ENCODE data around the gene WIZ. TPM values are rescaled to one million over a fixed set of nuclear protein-coding genes. Genes with fewer than 3 reads are reported as not detected.
"Not testable (repeated sequence)": the region's sequence is repeated elsewhere in the genome, so short reads cannot be mapped to it uniquely, and the experiment has no call there.

The WIZ gene
- total RNA-seq, 2 experiments from 2014 or later: 21.2 to 22.6 TPM

- intact Hi-C loops (cut with DNase I, micrococcal nuclease): no loop called here
- POLR2A ChIA-PET: no interaction called here
- H3K36me3 Mint-ChIP-seq (ENCODE audit: low read depth): no peaks in the 10 kb centered on the region
- H3K27me3 Mint-ChIP-seq: no peaks in the 10 kb centered on the region
- no peak overlapping the region for H3K27ac Mint-ChIP-seq
- no peaks in the 10 kb centered on the region for H3K9me3 Mint-ChIP-seq (ENCODE audit: low read depth)
- ATAC-seq: no peak
- peaks cover 29% of the 10 kb centered on the region for H3K4me1 Mint-ChIP-seq
- CTCF ChIA-PET: interaction anchor here (0.6 kb wide), 1 partner anchor 363 kb away, joined by 3 read pairs; no protein-coding TSS in a partner anchor
- no peak for DNase-seq
- H3K4me3 Mint-ChIP-seq: no peak overlapping the region
Measured at GRCh38 chr19:15476325-15476724, 26.6 kb upstream of the WIZ start.

GRCh38 chr19:15475611-15476010, 25.9 kb upstream of the WIZ start:
- H3K4me1 Mint-ChIP-seq: peaks cover 29% of the 10 kb centered on the region
- DNase-seq: no peak
- CTCF ChIA-PET: no interaction called here
- ATAC-seq: no peak
- intact Hi-C loops (cut with DNase I, micrococcal nuclease): no loop called here
- H3K27me3 Mint-ChIP-seq: no peaks in the 10 kb centered on the region
- H3K27ac Mint-ChIP-seq: no peak overlapping the region
- no peaks in the 10 kb centered on the region for H3K36me3 Mint-ChIP-seq (ENCODE audit: low read depth)
- H3K4me3 Mint-ChIP-seq: no peak overlapping the region
- no peaks in the 10 kb centered on the region for H3K9me3 Mint-ChIP-seq (ENCODE audit: low read depth)
- POLR2A ChIA-PET: no interaction called here

DNA sequence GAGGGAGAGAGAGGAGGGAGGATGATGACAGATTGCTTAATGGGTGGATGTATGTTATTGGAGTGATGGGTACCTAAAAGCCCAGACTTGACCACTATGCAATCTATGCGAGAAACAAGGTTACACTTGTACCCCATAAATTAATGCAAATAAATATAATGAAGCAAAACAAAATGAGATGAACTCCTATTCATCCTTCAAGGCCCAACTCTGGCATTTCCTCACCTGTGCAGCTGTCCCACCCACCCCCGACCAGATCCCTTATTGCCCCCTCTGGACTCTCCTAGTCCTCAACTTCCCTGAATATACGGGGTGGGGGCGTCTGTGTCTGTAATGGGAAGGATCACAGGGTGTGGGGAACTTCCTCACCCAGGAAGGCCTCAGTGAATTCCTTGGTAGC, 25.4 kb upstream of the WIZ start:
- H3K4me1 Mint-ChIP-seq: peaks cover 27% of the 10 kb centered on the region
- ChIA-PET CTCF (no interaction called here), POLR2A (no interaction called here)
- no peaks in the 10 kb centered on the region for H3K36me3 Mint-ChIP-seq (ENCODE audit: low read depth)
- H3K9me3 Mint-ChIP-seq (ENCODE audit: low read depth): no peaks in the 10 kb centered on the region
- ATAC-seq (no peak), DNase-seq (no peak)
- no peak overlapping the region for H3K4me3 Mint-ChIP-seq
- H3K27me3 Mint-ChIP-seq: no peaks in the 10 kb centered on the region
- intact Hi-C loops (cut with DNase I, micrococcal nuclease): no loop called here
- no peak overlapping the region for H3K27ac Mint-ChIP-seq

- CTCF ChIA-PET: interaction anchor here (0.6 kb wide), 1 partner anchor 773 kb away, joined by 3 read pairs; no protein-coding TSS in a partner anchor
- H3K9me3 Mint-ChIP-seq (ENCODE audit: low read depth); H3K27ac Mint-ChIP-seq; H3K27me3 Mint-ChIP-seq; intact Hi-C loops (cut with DNase I, micrococcal nuclease); H3K4me3 Mint-ChIP-seq; POLR2A ChIA-PET; H3K36me3 Mint-ChIP-seq (ENCODE audit: low read depth); ATAC-seq; DNase-seq: not testable (repeated sequence)
- H3K4me1 Mint-ChIP-seq: peaks cover 27% of the 10 kb centered on the region
Measured at GRCh38 chr19:15473821-15474220, 24.1 kb upstream of the WIZ start.

DNA sequence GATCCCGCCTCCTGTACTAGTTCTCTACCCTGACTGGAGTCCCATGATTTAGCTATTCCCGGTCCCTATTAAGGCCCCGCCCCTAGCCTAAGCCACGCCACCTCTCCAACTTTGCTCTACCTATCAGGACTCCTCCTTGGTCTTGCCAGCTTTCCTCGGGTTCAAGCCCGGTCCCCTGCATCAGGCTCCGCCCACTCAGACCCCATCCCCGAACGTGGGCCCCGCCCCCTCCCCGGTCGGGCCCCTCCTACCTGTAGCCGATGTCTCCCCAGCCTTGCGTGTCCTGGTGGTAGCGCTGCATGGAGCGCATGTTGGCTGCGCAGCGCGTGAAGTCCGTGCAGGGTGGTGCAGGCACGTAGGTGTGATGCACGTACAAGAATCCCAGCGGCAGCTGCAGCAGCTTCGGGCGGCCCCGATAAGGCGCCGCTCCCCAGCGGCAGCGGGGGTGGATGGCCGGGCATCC, 21.9 kb upstream of the WIZ start:
- H3K27ac Mint-ChIP-seq: no peak overlapping the region
- intact Hi-C loops (cut with DNase I, micrococcal nuclease): no loop called here
- CTCF ChIA-PET: no interaction called here
- peaks cover 44% of the 10 kb centered on the region for H3K4me1 Mint-ChIP-seq
- ATAC-seq: no peak
- H3K36me3 Mint-ChIP-seq (ENCODE audit: low read depth): peaks cover 8% of the 10 kb centered on the region
- POLR2A ChIA-PET: interaction anchor here (0.6 kb wide), 1 partner anchor 420 kb away, joined by 3 read pairs; no protein-coding TSS in a partner anchor
- no peak overlapping the region for H3K4me3 Mint-ChIP-seq
- H3K27me3 Mint-ChIP-seq: peaks cover 3% of the 10 kb centered on the region
- no peak for DNase-seq
- peaks cover 2% of the 10 kb centered on the region for H3K9me3 Mint-ChIP-seq (ENCODE audit: low read depth)

DNA sequence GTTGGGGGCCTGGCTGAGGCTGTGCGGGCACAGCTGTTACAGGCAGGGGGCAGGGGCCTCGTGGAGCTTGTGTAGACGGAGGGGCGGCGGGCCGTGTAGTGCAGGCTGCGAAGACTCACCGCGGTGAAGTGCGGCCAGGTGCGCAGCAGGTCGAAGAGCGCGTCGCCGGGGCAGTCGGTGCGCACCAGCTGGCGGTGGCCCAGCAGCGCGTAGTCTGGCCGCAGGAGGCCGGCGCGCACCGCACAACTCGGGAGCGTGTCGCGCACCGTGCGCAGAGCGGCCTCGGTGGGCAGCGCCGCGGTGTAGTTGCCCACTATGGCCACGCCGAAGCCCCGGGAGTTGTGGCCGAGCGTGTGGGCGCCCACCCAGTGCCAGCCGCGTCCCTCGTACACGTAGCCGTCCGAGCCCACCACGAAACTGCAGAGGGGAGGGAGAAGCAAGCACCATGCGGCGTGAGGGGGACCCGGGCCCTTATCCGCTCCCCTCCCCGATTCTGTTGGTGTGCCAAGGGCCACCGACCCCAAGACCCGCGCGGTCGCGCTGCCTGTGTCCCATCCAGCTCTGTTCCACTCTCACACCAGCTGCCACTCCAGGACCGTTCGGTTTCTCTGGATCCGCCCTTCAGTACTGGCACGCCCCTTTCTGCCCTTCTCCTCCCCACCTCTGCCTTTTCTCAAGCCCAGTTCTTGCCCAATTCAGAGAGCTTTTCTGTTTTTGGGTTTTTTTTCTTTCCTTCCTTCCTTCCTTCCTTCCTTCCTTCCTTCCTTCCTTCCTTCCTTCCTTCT, 19.9 kb upstream of the WIZ start:
- peak overlapping the region; percentile 38 for H3K27ac Mint-ChIP-seq
- ATAC-seq: peak; percentile 35
- peak overlapping the region; percentile 61 for H3K4me3 Mint-ChIP-seq
- peaks cover 8% of the 10 kb centered on the region for H3K36me3 Mint-ChIP-seq (ENCODE audit: low read depth)
- intact Hi-C loops (cut with DNase I, micrococcal nuclease): loop anchor here in 1 of 2 experiments (5.0 to 10.0 kb wide), 4 partner anchors 137 to 1095 kb away; partner anchors contain the start of genes BRD4 and TPM4
- H3K27me3 Mint-ChIP-seq: peaks cover 3% of the 10 kb centered on the region
- H3K9me3 Mint-ChIP-seq (ENCODE audit: low read depth): peaks cover 2% of the 10 kb centered on the region
- POLR2A ChIA-PET: no interaction called here
- H3K4me1 Mint-ChIP-seq: peaks cover 53% of the 10 kb centered on the region
- DNase-seq: peak; percentile 56
- CTCF ChIA-PET: interaction anchor here (3.2 kb wide), 1 partner anchor 50 kb away, joined by 17 read pairs; the partner anchor contains the start of gene AKAP8L

GRCh38 chr19:15468675-15469512, 19.1 kb upstream of the WIZ start:
- peaks cover 3% of the 10 kb centered on the region for H3K27me3 Mint-ChIP-seq
- intact Hi-C loops (cut with DNase I, micrococcal nuclease): loop anchor here in 1 of 2 experiments (5.0 to 10.0 kb wide), 4 partner anchors 137 to 1094 kb away; partner anchors contain the start of genes BRD4 and TPM4
- peak overlapping the region; percentile 38 for H3K27ac Mint-ChIP-seq
- H3K36me3 Mint-ChIP-seq (ENCODE audit: low read depth): peaks cover 8% of the 10 kb centered on the region
- no peak for ATAC-seq
- peaks cover 55% of the 10 kb centered on the region for H3K4me1 Mint-ChIP-seq
- DNase-seq: no peak
- ChIA-PET CTCF (interaction anchor here (1.1 to 3.2 kb wide), 2 partner anchors 45 to 49 kb away, joined by 4 to 17 read pairs; partner anchors contain the start of gene AKAP8L), POLR2A (interaction anchor here (1.4 kb wide), 1 partner anchor 50 kb away, joined by 4 read pairs; the partner anchor contains the start of gene AKAP8L)
- peaks cover 2% of the 10 kb centered on the region for H3K9me3 Mint-ChIP-seq (ENCODE audit: low read depth)
- H3K4me3 Mint-ChIP-seq: peak overlapping the region; percentile 61

DNA sequence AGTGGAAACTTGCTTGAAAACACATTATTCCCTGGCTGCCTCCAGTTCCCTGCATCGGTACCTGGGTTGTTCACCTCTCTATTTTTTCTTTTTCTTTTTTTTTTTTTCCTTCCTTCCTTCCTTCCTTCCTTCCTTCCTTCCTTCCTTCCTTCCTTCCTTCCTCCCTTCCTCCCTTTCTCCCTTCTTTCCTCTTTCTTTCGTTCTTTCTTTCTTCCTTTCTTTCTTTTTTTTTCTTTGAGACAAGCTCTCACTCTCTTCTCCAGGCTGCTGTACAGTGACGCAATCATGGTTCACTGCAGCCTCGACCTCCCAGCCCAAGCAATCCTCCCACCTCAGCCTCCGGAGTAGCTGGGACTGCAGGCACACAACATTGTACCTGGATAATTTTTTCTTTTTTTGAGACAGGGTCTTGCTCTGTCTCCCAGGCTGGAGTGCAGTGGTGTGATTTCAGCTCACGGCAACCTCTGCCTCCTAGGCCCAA, 18.0 kb upstream of the WIZ start:
- Mint-ChIP-seq H3K4me1 (peaks cover 57% of the 10 kb centered on the region), H3K27ac (peak overlapping the region; percentile 88), H3K27me3 (peaks cover 3% of the 10 kb centered on the region), H3K4me3 (peak overlapping the region; percentile 21), H3K9me3 (ENCODE audit: low read depth) (peaks cover 2% of the 10 kb centered on the region), H3K36me3 (ENCODE audit: low read depth) (peaks cover 12% of the 10 kb centered on the region)
- DNase-seq (no peak), ATAC-seq (no peak)
- CTCF ChIA-PET: interaction anchor here (0.8 to 3.2 kb wide), 7 partner anchors 19 to 88 kb away, joined by 3 to 17 read pairs (median 4); partner anchors contain the start of gene AKAP8L
- POLR2A ChIA-PET: interaction anchor here (0.5 to 1.4 kb wide), 3 partner anchors 49 to 642 kb away, joined by 4 to 10 read pairs (median 7); partner anchors contain the start of gene AKAP8L
- intact Hi-C loops (cut with DNase I, micrococcal nuclease): loop anchor here (1.0 to 10.0 kb wide), 13 partner anchors 35 to 1093 kb away; partner anchors contain the start of genes AKAP8L (in 1 of the 2), BRD4 (in 1 of the 2) and TPM4 (in 1 of the 2)

DNA sequence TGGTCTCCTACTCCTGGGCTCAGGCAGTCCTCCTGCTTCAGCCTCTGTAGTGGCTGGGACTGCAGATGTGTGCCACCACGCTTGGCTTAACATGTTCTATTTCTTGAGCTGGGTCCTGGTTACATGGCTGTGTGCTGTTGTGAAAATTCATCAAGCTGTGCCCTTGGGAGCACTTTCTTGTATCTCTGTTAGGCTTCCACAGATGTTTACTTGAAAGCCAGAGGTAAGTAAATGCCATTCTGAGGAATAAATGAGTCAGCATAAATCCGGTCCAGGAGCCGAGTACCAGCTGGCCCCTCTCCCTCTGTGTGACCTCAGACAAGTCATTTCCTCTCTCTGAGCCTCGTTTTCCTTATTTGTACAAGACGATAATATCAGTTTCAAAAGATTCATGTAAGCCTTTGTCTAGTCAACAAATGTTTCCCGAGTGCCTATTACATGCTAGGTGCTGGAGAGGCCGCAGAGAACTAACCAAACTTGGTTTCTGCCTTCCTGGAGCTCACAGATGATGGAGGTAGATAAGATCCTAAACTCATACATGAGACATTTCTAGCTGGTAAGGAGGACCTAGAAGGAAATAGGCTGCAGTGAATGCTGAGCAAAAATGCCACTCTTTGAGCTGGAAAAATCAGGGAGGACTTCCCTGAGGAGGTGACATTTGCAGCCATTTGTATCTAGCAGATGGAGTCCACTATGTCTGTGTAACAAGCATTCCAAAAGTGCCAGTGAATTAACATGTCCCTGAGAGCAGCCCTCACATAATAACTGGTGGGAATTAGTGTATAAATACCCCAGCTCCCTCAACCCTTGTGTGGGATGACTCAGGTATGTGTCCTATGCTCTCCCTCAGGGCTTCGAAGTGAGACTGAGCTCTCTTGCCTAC, 17.3 kb upstream of the WIZ start:
- intact Hi-C loops (cut with DNase I, micrococcal nuclease): loop anchor here (1.0 to 10.0 kb wide), 13 partner anchors 35 to 1092 kb away; partner anchors contain the start of genes AKAP8L (in 1 of the 2), BRD4 (in 1 of the 2) and TPM4 (in 1 of the 2)
- H3K27ac Mint-ChIP-seq: peak overlapping the region; percentile 95
- peaks cover 16% of the 10 kb centered on the region for H3K36me3 Mint-ChIP-seq (ENCODE audit: low read depth)
- peaks cover 2% of the 10 kb centered on the region for H3K9me3 Mint-ChIP-seq (ENCODE audit: low read depth)
- ATAC-seq (peak; percentile 62), DNase-seq (peak; percentile 80)
- peak overlapping the region; percentile 47 for H3K4me3 Mint-ChIP-seq
- peaks cover 62% of the 10 kb centered on the region for H3K4me1 Mint-ChIP-seq
- ChIA-PET POLR2A (interaction anchor here (0.5 to 1.4 kb wide), 6 partner anchors 47 to 863 kb away, joined by 3 to 10 read pairs (median 4); partner anchors contain the start of gene AKAP8L), CTCF (interaction anchor here (0.6 to 3.2 kb wide), 9 partner anchors 15 to 170 kb away, joined by 3 to 17 read pairs (median 4); partner anchors contain the start of gene AKAP8L)
- peaks cover 3% of the 10 kb centered on the region for H3K27me3 Mint-ChIP-seq
